Endodermal cell (in vitro differentiated cells): ENCODE results near the gene ALDH1L1. TPM values are rescaled to one million over a fixed set of nuclear protein-coding genes. Genes with fewer than 3 reads are reported as not detected.
"Not testable (repeated sequence)": the region's sequence is repeated elsewhere in the genome, so short reads cannot be mapped to it uniquely, and the experiment has no call there.

Experiments
- DNase-seq: peaks from one replicate; pipeline ENCODE4 v3.0.0-alpha.2; 2017
- H3K27ac ChIP-seq: 2 replicates; pipeline ENCODE4 v1.5.1; 2013; ENCODE audit warnings: mild to moderate bottlenecking, low read depth, low read length, moderate library complexity
- H3K27me3 ChIP-seq: 2 replicates; pipeline ENCODE4 v1.6.1; 2013; ENCODE audit warnings: mild to moderate bottlenecking, low read length, moderate library complexity; ENCODE audit not compliant: insufficient read depth, control insufficient read depth, poor library complexity, severe bottlenecking
- H3K36me3 ChIP-seq: 2 replicates; pipeline ENCODE4 v1.7.0; 2013; ENCODE audit warnings: mild to moderate bottlenecking, low read length, moderate library complexity; ENCODE audit not compliant: control insufficient read depth, insufficient read depth
- H3K4me1 ChIP-seq: one replicate; pipeline ENCODE4 v1.7.0; 2013; ENCODE audit warnings: low read length; ENCODE audit not compliant: control insufficient read depth, insufficient read depth
- H3K4me3 ChIP-seq: 2 replicates; pipeline ENCODE4 v1.5.1; 2013; ENCODE audit warnings: mild to moderate bottlenecking, low read length, moderate library complexity
- H3K9ac ChIP-seq: 2 replicates; pipeline ENCODE4 v1.6.1; 2013; ENCODE audit warnings: mild to moderate bottlenecking, low read length, moderate library complexity; ENCODE audit not compliant: poor library complexity, severe bottlenecking; ENCODE audit errors: extremely low read depth
- H3K9me3 ChIP-seq: 2 replicates; pipeline ENCODE4 v1.6.1; 2013; ENCODE audit warnings: mild to moderate bottlenecking, low read length, moderate library complexity; ENCODE audit not compliant: control insufficient read depth
- H3K27ac Mint-ChIP-seq: 2 replicates; pipeline ENCODE4 v1.8.0; 2020; ENCODE audit warnings: mixed read lengths
- H3K27me3 Mint-ChIP-seq: 2 replicates; pipeline ENCODE4 v1.8.0; 2021; ENCODE audit warnings: mild to moderate bottlenecking, mixed read lengths; ENCODE audit not compliant: insufficient read depth
- H3K36me3 Mint-ChIP-seq: 2 replicates; pipeline ENCODE4 v1.8.0; 2020; ENCODE audit warnings: low read depth, mixed read lengths
- H3K4me1 Mint-ChIP-seq: 2 replicates; pipeline ENCODE4 v1.8.0; 2020; ENCODE audit warnings: mixed read lengths
- H3K4me3 Mint-ChIP-seq: 2 replicates; pipeline ENCODE4 v1.8.0; 2020; ENCODE audit warnings: mild to moderate bottlenecking, moderate library complexity, mixed read lengths
- H3K9me3 Mint-ChIP-seq: 2 replicates; pipeline ENCODE4 v1.8.0; 2020; ENCODE audit warnings: mild to moderate bottlenecking, mixed read lengths
- WGBS, 2 experiments: methylation state at CpG; one replicate each; pipeline versions ENCODE4 v1.1.5 to v1.1.7; 2013; ENCODE audit warnings: missing lambda C conversion rate in 2 of 2, mixed read lengths in 1 of 2; ENCODE audit not compliant: insufficient coverage in 1 of 2, insufficient read length in 1 of 2; 5-methylcytosine and 5-hydroxymethylcytosine counted together
- total RNA-seq, 2 donors: library from RNA; stranded (reverse); fragmentation: NEBNext Ultra II Directional in 1 of 2; extraction: Animal tissue kit (Norgen Biotek cat#: 25700) in 1 of 2; gene quantifications; 2 replicates in 1 of 2; 3 replicates in 1 of 2; pipeline ENCODE4 v1.2.1, GENCODE V29; 2021
- TF ChIP-seq, protein P1 (sequence below): fragments of 200-600 bp; sonication (generic); conservative IDR thresholded peaks from 2 replicates; pipeline ENCODE4 v1.5.0; 2021; ENCODE audit warnings: antibody characterized with exemption, mild to moderate bottlenecking

ALDH1L1 gene
- total RNA-seq, 2 donors from 2014 or later, result 1.0 to 1.6 TPM

DNA sequence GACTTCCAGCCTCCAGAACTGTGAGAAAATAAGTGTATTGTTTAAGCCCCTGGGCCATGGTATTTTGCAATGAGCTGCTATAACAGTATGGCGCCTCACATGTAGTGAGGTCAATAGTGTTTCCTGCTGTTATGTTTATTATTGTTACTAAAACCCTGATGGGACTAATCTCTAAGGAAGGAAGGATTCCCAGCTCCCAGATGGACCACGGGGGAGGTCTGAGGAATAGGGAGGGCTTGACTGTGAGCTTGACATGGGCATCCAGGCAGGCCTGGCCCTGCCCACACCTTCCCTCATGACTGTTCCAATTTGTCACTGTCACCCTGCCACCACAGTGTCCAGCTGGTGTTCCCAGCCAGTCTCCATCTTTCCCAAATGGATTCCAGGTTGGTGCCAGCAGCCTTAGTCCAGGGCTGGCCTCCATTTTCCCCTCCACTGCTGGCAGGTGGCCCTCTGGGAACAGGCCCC lies 82.0 kb downstream of the ALDH1L1 start:
- no peak overlapping the region for H3K27ac Mint-ChIP-seq
- TF ChIP-seq, protein P1, sequence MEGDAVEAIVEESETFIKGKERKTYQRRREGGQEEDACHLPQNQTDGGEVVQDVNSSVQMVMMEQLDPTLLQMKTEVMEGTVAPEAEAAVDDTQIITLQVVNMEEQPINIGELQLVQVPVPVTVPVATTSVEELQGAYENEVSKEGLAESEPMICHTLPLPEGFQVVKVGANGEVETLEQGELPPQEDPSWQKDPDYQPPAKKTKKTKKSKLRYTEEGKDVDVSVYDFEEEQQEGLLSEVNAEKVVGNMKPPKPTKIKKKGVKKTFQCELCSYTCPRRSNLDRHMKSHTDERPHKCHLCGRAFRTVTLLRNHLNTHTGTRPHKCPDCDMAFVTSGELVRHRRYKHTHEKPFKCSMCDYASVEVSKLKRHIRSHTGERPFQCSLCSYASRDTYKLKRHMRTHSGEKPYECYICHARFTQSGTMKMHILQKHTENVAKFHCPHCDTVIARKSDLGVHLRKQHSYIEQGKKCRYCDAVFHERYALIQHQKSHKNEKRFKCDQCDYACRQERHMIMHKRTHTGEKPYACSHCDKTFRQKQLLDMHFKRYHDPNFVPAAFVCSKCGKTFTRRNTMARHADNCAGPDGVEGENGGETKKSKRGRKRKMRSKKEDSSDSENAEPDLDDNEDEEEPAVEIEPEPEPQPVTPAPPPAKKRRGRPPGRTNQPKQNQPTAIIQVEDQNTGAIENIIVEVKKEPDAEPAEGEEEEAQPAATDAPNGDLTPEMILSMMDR, result no peak
- WGBS, 2 experiments, result 70 to 80% methylated on average over 1 to 2 of the region's 2 CpGs
- H3K36me3 ChIP-seq, result no peaks in the 10 kb centered on the region
- H3K9me3 ChIP-seq, result peaks cover 38% of the 10 kb centered on the region
- no peak overlapping the region for H3K4me3 Mint-ChIP-seq
- H3K9ac ChIP-seq, result no peak overlapping the region
- H3K4me3 ChIP-seq, result no peak overlapping the region
- H3K27ac ChIP-seq, result no peak overlapping the region
- no peaks in the 10 kb centered on the region for H3K4me1 Mint-ChIP-seq
- H3K4me1 ChIP-seq, result no peaks in the 10 kb centered on the region
- H3K36me3 Mint-ChIP-seq, result no peaks in the 10 kb centered on the region
- peaks cover 42% of the 10 kb centered on the region for H3K9me3 Mint-ChIP-seq
- no peak for DNase-seq
- H3K27me3 Mint-ChIP-seq, result peaks cover 4% of the 10 kb centered on the region
- H3K27me3 ChIP-seq, result no peaks in the 10 kb centered on the region

DNA sequence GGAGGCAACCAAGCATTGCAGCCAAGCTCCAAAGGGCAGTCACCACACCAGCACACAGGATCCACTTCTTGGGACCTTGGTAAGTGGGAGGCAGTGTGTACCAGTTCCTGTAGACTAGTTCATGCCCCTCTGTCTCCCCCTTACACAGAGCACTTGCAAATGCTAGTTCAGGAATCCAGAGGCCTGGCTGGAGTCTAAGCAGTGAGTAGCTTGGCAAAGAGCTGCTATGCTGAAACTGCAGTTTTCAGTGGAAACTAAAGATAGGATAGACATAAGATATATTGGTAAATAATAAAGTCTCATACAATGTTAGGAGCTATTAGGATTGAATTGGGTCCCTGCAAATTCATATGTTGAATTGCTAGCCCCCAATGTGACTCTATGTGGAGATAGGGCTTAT lies 82.6 kb downstream of the ALDH1L1 start:
- Histone ChIP-seq H3K4me3 (no peak overlapping the region), H3K4me1 (no peaks in the 10 kb centered on the region), H3K9me3 (peaks cover 39% of the 10 kb centered on the region), H3K27ac (no peak overlapping the region), H3K9ac (no peak overlapping the region), H3K27me3 (no peaks in the 10 kb centered on the region), H3K36me3 (no peaks in the 10 kb centered on the region)
- TF ChIP-seq, protein P1, result no peak
- Mint-ChIP-seq H3K36me3 (no peaks in the 10 kb centered on the region), H3K9me3 (peaks cover 48% of the 10 kb centered on the region), H3K4me3 (no peak overlapping the region), H3K27me3 (peaks cover 4% of the 10 kb centered on the region), H3K27ac (no peak overlapping the region), H3K4me1 (no peaks in the 10 kb centered on the region)
- DNase-seq, result no peak

DNA sequence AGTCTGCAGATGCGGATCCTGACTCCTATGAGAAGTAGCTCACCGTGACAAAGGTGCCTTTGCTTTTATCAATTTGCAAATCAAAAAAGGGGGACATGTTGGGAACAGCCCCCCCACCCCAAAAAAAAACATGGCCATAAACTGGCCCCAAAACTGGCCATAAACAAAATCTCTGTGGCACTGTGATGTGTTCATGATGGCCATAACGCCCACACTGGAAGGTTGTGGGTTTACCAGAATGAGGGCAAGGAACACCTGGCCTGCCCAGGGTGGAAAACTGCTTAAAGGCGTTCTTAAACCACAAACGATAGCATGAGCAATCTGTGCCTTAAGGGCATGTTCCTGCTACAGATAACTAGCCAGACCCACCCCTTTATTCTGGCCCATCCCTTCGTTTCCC lies 84.1 kb downstream of the ALDH1L1 start:
- not testable (repeated sequence) for H3K4me1 Mint-ChIP-seq, H3K36me3 Mint-ChIP-seq, H3K27ac ChIP-seq, H3K27ac Mint-ChIP-seq, H3K36me3 ChIP-seq, H3K9ac ChIP-seq, H3K4me1 ChIP-seq, H3K4me3 Mint-ChIP-seq, H3K27me3 ChIP-seq, DNase-seq, H3K4me3 ChIP-seq, H3K27me3 Mint-ChIP-seq
- WGBS, 2 experiments, result 73 to 90% methylated on average over 2 to 5 of the region's 6 CpGs
- peaks cover 52% of the 10 kb centered on the region for H3K9me3 ChIP-seq
- peaks cover 64% of the 10 kb centered on the region for H3K9me3 Mint-ChIP-seq

DNA sequence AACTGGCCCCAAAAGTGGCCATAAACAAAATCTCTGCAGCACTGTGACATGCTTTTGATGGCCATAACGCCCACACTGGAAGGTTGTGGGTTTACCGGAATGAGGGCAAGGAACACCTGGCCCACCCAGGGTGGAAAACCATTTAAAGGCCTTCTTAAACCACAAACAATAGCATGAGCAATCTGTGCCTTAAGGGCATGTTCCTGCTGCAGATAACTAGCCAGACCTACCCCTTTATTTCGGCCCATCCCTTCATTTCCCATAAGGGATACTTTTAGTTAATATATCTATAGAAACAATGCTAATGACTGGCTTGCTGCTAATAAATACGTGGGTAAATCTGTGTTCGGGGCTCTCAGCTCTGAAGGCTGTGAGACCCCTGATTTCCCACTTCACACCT lies 88.3 kb downstream of the ALDH1L1 start:
- H3K27ac ChIP-seq, H3K9ac ChIP-seq, DNase-seq, H3K4me3 ChIP-seq, H3K36me3 ChIP-seq, H3K27me3 ChIP-seq, H3K4me1 Mint-ChIP-seq, H3K27me3 Mint-ChIP-seq, H3K36me3 Mint-ChIP-seq, H3K4me1 ChIP-seq, H3K4me3 Mint-ChIP-seq, H3K27ac Mint-ChIP-seq: not testable (repeated sequence)
- H3K9me3 Mint-ChIP-seq, result peaks cover 82% of the 10 kb centered on the region
- H3K9me3 ChIP-seq, result peaks cover 83% of the 10 kb centered on the region
- WGBS, 2 experiments, result 79 to 90% methylated on average over 2 to 3 of the region's 5 CpGs
